GM21737 (cell line): ENCODE data around the gene NRXN3.

ENCODE experiments used
- ATAC-seq: cut with Tn5 transposase; IDR thresholded peaks from one replicate; pipeline ENCODE4 v1.9.1; 2021; ENCODE audit warnings: mild to moderate bottlenecking, moderate library complexity; ENCODE audit not compliant: unreplicated experiment

The NRXN3 gene

GRCh38 chr14:78767436-78767835 is 597.3 kb downstream of the NRXN3 start:
- ATAC-seq: no peak

DNA sequence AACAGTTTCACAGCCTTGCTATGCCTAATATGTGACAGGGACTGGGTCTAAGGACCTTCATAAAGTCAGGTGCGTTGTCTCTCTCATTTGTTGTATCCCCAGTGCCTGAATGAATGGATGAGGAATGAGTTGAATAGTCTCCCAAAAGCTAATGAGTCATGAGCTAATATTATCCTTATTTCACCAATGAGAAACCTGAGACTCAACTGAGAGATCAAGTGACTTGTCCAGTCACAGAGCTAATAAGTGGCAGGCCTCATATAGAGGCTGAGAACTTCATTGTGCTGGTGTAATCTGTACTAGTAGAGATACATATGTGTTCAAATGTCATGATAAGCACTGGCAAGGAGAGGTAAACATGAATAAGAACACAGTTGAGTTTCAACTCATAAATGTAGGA is 612.4 kb downstream of the NRXN3 start:
- ATAC-seq: no peak

DNA sequence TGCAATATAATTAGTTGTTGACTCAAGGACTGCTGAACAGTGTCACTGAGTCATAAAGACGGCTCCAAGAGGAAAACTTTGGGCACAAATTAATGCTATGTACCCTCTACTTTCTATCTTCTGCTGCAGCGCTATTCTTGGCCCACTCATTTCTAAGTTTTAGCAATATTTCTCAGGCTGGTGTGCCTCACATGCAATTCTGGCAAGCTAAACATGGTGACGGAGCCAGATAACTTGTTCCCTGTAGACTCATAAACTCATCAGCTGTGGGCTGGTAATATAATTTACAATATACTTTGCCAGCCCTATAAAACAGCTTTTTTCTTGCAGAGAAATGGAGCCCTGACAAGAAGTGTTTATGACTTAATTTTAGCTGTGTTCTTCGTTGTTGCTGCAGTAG is 615.1 kb downstream of the NRXN3 start:
- ATAC-seq: no peak

DNA sequence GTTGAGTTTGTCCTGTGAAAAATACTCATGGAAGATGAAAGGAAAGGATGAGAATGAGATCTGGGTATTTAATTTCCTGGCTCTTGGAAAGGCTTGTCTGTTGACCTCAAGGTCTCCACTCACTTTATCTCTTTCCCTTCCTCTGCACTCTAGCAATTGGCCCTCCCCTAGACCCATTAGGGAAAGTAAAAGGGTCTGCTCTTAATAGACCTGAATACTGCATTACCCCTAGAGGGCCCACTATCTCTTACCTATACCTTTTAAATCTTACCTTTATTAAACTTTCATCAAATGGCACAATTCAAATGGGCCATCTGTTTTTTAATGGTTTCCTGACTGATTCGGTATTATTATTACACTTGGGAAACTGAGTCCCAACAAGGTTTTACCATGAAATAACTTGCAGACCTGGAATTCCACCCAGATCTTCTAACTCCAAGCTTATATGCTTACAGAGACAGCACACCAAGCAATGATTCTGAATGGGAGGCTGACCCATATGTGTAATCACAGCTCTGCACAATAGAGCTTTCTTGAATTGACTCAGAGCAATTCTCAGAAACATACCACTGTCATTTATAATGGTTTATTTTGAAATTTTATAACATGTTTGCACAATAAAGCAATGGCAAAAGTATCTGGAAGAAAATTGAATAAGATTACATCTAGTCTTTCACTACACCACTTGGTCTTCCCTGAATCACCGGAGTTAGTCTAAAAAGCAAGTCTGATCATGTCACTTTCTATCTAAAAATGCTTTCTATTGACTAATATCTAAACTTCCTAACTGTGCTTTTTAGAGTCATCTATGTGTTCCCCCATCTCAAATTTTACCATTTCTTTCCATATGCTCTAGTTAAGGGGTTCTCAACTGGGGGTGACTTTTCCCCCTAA is 618.5 kb downstream of the NRXN3 start:
- ATAC-seq: no peak

DNA sequence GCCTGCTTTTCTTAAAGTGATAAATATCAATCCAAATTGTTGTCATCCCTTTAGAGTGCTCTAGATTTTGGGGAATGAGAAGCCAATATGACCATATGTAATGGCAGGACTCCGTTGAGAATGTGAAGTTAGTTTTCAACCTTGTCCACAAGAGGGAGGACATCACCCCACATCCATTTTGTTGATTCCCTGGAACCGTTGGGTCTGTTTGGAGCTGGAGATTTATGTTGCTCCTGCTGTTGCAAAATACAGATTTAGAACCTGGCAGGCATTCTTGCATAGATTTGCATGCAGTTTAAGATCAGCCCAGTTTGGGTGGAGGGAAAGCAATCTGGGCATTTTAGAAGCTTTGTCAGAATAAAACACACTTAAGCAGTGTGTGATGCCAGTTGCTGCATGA is 620.1 kb downstream of the NRXN3 start:
- ATAC-seq: no peak

- no peak for ATAC-seq
Measured at GRCh38 chr14:78798757-78799156, 628.6 kb downstream of the NRXN3 start.

DNA sequence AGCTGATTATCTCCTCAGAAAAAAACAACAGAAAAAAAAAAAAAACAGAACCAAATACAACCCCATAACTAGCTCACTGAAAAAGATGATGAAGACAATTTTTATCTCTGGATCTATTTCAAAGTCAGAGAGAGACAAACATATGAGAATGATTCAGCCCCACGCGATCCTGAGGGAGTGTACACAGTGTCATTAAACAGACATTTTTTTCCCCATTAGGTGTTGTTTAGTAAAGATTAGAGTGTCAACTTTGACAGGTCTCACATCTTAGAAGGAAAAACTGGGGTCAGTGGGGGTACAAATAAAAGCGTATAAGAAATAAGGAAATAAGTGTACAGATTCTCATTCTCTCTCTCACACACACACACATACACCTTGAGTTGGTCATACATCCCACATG is 635.4 kb downstream of the NRXN3 start:
- ATAC-seq: no peak

DNA sequence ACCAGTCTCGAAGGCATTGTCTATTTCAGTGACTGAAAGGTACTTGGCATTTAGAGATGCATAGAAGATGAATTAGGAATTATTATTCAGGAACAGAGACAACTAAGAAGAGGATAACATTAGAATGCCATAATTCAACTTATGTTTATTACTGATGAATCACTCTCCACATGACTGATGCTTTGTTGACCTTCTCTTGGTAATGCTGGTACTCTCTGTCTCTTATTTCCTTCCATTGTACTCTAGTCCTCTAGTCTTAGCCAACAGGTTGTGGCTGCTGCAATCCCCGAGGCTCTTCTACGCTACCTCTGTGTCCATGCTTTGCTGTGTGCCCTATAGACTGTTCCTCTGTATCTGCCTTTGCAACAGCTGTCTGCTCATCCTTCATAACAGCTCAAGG is 652.9 kb downstream of the NRXN3 start:
- ATAC-seq: no peak

- ATAC-seq: no peak
Measured at GRCh38 chr14:78823516-78823915, 653.3 kb downstream of the NRXN3 start.

DNA sequence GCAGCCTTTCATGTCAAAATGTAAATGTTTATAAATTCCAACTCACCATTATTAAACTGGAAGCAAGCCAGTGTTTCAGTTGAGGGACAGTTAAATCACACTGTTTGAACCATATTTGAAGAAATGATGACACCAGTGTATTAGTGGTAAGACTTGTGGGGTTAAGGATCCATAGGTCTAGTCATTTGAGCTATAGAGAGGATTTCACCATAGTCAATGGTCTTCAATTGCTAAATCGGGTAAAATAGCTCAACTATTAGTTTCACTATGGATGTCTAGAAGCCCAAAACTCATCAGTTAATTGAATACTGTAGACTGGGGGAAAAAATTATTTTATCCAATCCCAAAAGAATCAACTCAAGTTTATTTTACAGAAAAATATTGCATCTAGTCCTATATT is 659.1 kb downstream of the NRXN3 start:
- ATAC-seq: no peak

- ATAC-seq: no peak
Measured at GRCh38 chr14:78834766-78835451, 664.7 kb downstream of the NRXN3 start.

GRCh38 chr14:78835909-78836308 is 665.7 kb downstream of the NRXN3 start:
- no peak for ATAC-seq

- peak; percentile 59 for ATAC-seq
Measured at GRCh38 chr14:78836777-78837176, 666.6 kb downstream of the NRXN3 start.

GRCh38 chr14:78838959-78839358 is 668.8 kb downstream of the NRXN3 start:
- no peak for ATAC-seq

- ATAC-seq: no peak
Measured at GRCh38 chr14:78840898-78841297, 670.7 kb downstream of the NRXN3 start.

- ATAC-seq: no peak
Measured at GRCh38 chr14:78847801-78848200, 677.6 kb downstream of the NRXN3 start.

DNA sequence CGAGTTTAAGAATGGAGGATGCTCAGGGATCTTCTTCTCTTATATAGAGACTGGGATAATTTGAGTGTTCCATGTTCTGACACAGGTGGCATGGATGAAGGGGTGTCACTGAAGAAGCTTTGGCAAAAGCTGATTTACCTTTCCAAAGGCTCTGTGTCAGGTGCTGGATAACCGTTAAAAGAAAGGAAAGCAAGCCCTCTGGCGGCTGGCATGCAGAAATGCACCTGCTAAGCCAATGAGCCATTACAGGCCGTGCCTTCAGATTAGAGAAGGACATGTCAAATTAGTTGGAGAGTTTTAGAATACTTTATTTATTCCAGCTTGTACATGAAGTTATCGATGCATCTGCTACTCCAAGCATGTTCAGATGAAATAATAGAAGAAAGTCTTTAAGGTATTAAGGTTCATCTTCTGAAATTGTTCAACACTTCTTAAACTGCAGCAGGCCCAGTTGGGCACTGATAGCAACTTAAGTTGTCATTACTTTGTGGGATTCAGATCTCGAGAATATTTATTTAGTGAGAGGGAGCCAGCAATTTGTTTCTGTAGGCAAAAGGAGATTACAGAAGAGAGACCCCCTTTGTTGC is 678.2 kb downstream of the NRXN3 start:
- ATAC-seq: peak; percentile 88

GRCh38 chr14:78849952-78850351 is 679.8 kb downstream of the NRXN3 start:
- no peak for ATAC-seq

DNA sequence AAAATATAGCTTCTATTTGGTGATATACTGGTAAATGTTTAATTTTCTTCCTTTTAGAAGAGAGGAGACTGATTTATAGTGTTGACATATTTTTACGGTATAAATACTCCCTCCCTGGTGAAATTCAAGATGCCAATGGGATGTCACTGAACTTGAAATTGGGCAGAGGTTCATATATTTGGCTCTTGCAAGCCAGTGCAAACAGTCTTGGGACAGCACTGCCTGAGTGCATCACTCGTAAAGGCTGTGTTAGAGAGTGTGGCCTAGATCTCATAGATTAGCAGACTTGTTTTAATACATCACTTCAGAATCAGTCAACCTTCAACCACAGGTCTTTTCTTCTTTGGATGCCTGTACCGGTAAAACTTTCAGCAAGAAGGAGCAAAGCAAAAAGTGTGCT is 681.0 kb downstream of the NRXN3 start:
- no peak for ATAC-seq

GRCh38 chr14:78852040-78852439 is 681.9 kb downstream of the NRXN3 start:
- no peak for ATAC-seq

DNA sequence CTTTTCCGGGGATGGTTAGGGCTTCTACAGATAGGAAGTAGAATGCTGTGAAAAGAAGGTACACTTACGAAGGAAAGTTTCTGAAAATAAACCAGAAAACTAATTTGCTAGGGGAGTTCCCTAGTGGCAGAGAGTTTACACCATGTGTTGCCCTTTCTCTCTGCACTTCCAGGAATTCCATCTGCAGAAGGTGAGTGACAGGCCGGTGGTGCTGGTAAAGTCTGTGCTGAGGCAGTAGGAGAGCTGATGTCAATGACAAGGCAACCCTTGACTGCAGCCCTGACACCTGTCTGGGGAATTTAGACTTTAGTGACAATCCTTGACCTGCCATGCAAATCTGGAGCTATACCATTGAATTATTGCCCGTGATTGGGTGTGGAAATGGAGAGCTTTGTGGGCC is 687.8 kb downstream of the NRXN3 start:
- no peak for ATAC-seq

GRCh38 chr14:78863143-78863542 is 693.0 kb downstream of the NRXN3 start:
- ATAC-seq: no peak
